Measurements from ENCODE around the gene WIPF2.
"Not testable (repeated sequence)": the region's sequence is repeated elsewhere in the genome, so short reads cannot be mapped to it uniquely, and the experiment has no call there.

Gene WIPF2

GRCh38 chr17:40194821-40195220 is 24.3 kb upstream of the WIPF2 start:
- DNase-seq = no peak

- DNase-seq = no peak
These were observed 21.6 kb upstream of the WIPF2 start for GRCh38 chr17:40197550-40197949.

- not testable (repeated sequence) for DNase-seq
These were observed 21.1 kb upstream of the WIPF2 start for GRCh38 chr17:40197965-40198456.

GRCh38 chr17:40198576-40198975 is 20.5 kb upstream of the WIPF2 start:
- DNase-seq = no peak

GRCh38 chr17:40203131-40203530 is 16.0 kb upstream of the WIPF2 start:
- no peak for DNase-seq

DNA sequence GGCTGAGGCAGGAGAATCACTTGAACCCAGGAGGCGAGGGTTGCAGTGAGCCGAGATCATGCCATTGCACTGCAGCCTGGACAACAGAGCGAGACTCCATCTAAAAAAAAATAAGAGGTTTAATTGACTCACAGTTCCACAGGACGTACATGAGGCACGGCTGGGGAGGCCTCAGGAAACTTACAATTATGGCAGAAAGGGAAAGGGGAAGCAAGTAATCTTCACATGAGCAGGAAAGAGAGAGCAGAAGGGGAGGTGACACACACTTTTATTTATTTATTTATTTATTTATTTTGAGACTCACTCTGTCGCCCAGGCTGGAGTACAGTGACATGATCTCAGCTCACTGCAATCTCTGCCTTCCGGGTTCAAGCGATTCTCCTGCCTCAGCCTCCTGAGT is 12.9 kb upstream of the WIPF2 start:
- peak; percentile 8 for DNase-seq

GRCh38 chr17:40209404-40210093 is 9.6 kb upstream of the WIPF2 start:
- no peak for DNase-seq

GRCh38 chr17:40213914-40214313 is 5.2 kb upstream of the WIPF2 start:
- DNase-seq = not testable (repeated sequence)

GRCh38 chr17:40218006-40218739 is 931 bp upstream of the WIPF2 start:
- no peak for DNase-seq

DNA sequence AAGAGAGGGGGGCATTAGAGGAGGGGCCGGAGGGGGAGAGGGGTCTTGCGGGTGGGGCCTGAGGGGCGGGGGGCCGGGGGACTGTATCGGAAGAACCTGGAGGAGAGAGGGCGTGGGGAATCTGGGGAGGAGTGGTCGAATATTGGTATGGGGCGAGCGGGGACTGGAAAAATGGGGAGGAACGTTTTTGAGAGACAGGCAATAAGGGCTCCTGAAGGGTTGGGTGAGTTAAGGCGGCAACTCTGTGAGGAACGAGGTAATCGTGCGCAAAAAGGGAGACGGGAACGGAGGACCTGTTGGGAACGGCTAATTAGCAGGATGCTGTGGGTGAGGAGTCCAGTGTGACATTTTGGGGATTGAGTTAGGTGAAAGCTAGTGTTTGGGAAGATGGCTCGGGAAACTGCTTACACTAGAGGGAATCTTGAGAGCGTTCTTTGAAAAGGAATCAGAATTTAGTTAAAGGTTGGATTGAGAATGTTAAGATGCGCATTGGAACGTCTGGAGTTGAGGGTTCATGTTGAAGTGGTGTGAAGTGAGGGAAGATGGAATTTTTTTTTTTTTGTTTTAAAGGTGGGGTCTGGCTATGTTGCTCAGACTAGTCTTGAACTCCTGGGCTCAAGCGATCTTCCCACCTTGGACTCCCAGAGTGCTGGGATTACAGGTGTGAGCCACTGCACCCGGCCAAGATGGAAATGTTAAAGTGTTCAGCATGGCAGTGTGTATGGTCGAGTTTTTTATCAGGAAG is 662 bp downstream of the WIPF2 start:
- DNase-seq = peak; percentile 69

GRCh38 chr17:40224718-40225550 is 5.8 kb downstream of the WIPF2 start:
- no peak for DNase-seq

DNA sequence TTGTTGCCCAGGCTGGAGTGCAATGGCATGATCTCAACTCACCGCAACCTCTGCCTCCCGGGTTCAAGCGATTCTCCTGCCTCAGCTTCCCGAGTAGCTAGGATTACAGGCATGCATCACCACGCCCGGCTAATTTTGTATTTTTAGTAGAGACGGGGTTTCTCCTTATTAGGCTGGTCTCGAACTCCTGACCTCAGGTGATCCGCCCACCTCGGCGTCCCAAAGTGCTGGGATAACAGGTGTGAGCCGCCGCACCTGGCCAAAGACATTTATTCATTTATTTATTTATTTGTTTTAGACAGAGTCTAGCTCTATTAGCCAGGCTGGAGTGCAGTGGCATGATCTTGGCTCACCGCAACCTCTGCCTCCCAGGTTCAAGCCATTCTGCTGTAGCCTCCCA is 10.0 kb downstream of the WIPF2 start:
- not testable (repeated sequence) for DNase-seq

- no peak for DNase-seq
These were observed 11.6 kb downstream of the WIPF2 start for GRCh38 chr17:40230670-40231069.

DNA sequence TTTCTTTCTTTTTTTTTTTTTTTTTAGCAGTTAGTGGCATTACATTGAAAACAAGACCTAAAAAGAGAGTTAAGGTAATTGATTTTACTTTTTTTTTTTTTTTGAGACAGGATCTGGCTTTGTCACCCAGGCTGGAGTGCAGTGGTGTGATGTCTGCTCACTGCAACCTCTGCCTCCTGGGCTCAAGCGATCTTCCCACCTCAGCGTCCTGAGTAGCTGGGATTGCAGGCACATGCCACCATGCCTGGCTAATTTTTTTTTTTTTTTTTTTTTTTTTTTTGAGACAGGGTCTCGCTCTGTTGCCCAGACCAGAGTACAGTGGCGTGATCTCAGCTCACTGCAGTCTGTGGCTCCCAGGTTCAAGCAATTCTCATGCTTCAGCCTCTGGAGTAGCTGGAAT is 12.8 kb downstream of the WIPF2 start:
- not testable (repeated sequence) for DNase-seq

- no peak for DNase-seq
These were observed 22.2 kb downstream of the WIPF2 start for GRCh38 chr17:40241252-40241834.

DNA sequence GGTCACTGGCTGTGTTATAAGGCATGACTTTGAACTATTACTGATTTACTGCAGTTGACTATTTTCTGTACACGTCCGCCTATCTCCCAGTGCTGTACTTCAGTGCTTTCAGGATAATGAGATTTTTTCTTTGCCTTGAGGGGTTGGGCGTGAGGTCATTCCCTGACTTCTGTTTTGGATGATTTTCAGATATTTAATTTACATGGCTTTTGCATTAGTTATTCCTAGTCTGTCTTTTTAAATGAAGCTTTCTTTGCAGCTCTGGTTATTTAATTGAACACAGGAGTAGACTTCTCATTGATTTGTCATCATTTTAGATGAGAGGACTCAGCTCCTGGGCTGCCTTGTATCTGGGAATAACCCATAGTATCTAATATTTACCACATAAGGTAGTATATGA is 23.7 kb downstream of the WIPF2 start:
- no peak for DNase-seq

DNA sequence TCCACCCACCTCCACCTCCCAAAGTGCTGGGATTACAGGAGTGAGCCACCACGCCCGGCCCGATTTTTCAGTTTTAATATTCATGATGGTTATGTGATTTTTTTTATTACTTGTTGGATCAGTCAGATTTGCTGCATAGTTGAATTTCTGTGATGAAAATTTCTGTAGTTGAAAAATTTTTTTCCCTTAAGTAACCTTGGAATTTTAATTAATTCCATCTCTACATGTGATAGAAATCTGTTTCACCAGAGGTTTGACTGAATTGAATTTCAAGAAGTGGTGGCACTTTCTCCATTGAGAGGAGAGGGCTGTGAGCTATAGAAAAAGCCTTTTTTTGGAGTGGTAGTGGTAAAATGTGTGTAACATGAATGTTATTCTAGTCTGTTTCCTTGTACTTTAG is 24.7 kb downstream of the WIPF2 start:
- DNase-seq = no peak

- no peak for DNase-seq
These were observed 25.2 kb downstream of the WIPF2 start for GRCh38 chr17:40244255-40244654.

- no peak for DNase-seq
These were observed 28.9 kb downstream of the WIPF2 start for GRCh38 chr17:40247926-40248495.

GRCh38 chr17:40248507-40248906 is 29.4 kb downstream of the WIPF2 start:
- no peak for DNase-seq

GRCh38 chr17:40251576-40251975 is 32.5 kb downstream of the WIPF2 start:
- DNase-seq = no peak

DNA sequence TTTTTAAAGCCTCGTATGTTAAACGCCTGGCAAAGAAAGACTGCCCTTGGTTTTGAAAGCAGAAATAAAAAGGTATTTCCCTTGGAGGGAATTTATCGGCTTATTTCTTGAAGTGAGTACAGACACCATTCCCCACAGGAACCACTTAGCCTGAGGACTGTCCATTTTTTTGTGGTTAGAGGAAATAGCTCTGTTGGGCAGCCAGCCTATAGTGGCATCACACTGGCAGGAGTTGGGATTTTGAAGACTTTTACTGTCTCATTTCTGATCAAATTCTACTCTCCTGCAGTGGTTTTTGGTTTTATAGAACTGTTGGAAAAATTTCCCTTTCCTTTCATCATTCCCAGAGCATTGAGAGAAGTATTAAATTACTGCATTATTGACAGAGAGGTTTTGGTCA is 34.5 kb downstream of the WIPF2 start:
- no peak for DNase-seq

Data from GDM1 (cell line).